ENCODE measurements around the gene HERC4.

The HERC4 gene

DNA sequence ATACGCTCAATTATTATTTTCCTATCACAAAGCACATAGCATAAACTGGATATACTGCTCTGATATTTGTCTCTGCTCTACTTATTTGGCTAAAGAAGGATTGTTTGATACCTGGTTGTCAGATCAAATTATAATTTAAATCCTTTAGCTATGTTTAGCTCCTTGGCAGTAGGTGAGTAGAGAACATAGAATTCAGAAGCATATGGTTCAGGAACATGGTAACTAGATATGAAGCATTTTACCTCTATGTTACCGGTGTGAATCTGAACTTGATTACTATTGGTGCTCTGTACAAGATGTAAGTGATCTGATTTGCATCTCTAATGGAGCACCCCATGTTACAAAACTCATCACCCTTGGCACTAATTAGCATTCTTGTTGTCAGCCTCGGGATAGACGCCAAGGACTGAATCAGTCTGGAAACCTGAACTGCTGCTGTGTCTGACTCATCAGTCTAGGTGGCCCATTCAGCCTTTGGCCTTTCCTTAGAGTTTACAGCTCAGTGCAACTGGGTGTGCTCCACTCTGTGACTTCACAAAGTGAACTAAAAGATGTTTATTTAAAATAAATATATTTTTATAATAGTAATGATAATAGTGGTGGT is 21.9 kb upstream of the HERC4 start:
- no peak overlapping the region for H2AFZ ChIP-seq (ENCODE audit: low read length)
- no peaks in the 10 kb centered on the region for H3K36me3 ChIP-seq (ENCODE audit: insufficient read depth, low read length)
- H3F3A ChIP-seq (ENCODE audit: insufficient read depth, low read length): no peaks in the 10 kb centered on the region
- H3K27ac ChIP-seq (ENCODE audit: low read depth, low read length, poor library complexity, severe bottlenecking): no peak overlapping the region
- no peak overlapping the region for H3K4me2 ChIP-seq (ENCODE audit: low read length)
- H3K9me2 ChIP-seq (ENCODE audit: low read depth, low read length): no peaks in the 10 kb centered on the region
- no peaks in the 10 kb centered on the region for H3K27me3 ChIP-seq (ENCODE audit: insufficient read depth, low read length)
- no peak overlapping the region for H3K4me3 ChIP-seq (ENCODE audit: low read depth, low read length, poor library complexity, severe bottlenecking)
- no peaks in the 10 kb centered on the region for H4K20me1 ChIP-seq (ENCODE audit: insufficient read depth, low read length)
- no peaks in the 10 kb centered on the region for H3K79me2 ChIP-seq (ENCODE audit: insufficient read depth, low read length)
- H3K9me3 ChIP-seq (ENCODE audit: low read length): peaks cover 3% of the 10 kb centered on the region; the same call in 1 of the 2 replicates
- no peak overlapping the region for H3K9ac ChIP-seq (ENCODE audit: low read length)
- TF ChIP-seq, protein P1, sequence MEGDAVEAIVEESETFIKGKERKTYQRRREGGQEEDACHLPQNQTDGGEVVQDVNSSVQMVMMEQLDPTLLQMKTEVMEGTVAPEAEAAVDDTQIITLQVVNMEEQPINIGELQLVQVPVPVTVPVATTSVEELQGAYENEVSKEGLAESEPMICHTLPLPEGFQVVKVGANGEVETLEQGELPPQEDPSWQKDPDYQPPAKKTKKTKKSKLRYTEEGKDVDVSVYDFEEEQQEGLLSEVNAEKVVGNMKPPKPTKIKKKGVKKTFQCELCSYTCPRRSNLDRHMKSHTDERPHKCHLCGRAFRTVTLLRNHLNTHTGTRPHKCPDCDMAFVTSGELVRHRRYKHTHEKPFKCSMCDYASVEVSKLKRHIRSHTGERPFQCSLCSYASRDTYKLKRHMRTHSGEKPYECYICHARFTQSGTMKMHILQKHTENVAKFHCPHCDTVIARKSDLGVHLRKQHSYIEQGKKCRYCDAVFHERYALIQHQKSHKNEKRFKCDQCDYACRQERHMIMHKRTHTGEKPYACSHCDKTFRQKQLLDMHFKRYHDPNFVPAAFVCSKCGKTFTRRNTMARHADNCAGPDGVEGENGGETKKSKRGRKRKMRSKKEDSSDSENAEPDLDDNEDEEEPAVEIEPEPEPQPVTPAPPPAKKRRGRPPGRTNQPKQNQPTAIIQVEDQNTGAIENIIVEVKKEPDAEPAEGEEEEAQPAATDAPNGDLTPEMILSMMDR (IDR thresholded peaks at IDR 0.05; ENCODE audit: low read length): no peak
- TF ChIP-seq EZH2 (IDR thresholded peaks at IDR 0.05; ENCODE audit: borderline replicate concordance, low read length): no peak
- H3K4me1 ChIP-seq (ENCODE audit: insufficient read depth, low read length, severe bottlenecking): no peaks in the 10 kb centered on the region

DNA sequence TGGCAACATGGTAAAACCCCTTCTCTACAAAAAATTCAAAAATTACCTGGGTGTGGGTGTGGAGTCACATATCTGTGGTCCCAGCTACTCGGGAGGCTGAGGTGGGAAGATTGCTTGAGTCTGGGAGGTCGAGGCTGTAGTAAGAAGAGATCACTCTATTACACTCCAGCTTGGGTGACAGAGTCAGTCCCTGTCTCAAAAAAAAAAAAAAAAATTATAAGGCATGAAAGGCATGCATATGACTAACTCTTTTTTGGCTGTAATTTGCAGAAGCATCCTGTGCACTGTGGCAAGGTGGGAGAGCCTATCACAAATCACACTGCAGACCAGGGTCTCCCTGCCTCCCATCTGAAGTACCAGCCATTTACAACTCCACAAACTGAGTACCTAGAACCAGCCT is 20.1 kb upstream of the HERC4 start:
- TF ChIP-seq EZH2 (IDR thresholded peaks at IDR 0.05; ENCODE audit: borderline replicate concordance, low read length): no peak
- TF ChIP-seq, protein P1 (IDR thresholded peaks at IDR 0.05; ENCODE audit: low read length): no peak
- Histone ChIP-seq H3F3A (ENCODE audit: insufficient read depth, low read length) (no peaks in the 10 kb centered on the region), H3K4me1 (ENCODE audit: insufficient read depth, low read length, severe bottlenecking) (no peaks in the 10 kb centered on the region), H3K9me3 (ENCODE audit: low read length) (peaks cover 3% of the 10 kb centered on the region; the same call in 1 of the 2 replicates), H3K79me2 (ENCODE audit: insufficient read depth, low read length) (no peaks in the 10 kb centered on the region), H3K27ac (ENCODE audit: low read depth, low read length, poor library complexity, severe bottlenecking) (no peak overlapping the region), H3K36me3 (ENCODE audit: insufficient read depth, low read length) (no peaks in the 10 kb centered on the region), H3K9ac (ENCODE audit: low read length) (no peak overlapping the region), H3K4me3 (ENCODE audit: low read depth, low read length, poor library complexity, severe bottlenecking) (no peak overlapping the region), H3K9me2 (ENCODE audit: low read depth, low read length) (no peaks in the 10 kb centered on the region), H2AFZ (ENCODE audit: low read length) (no peak overlapping the region), H4K20me1 (ENCODE audit: insufficient read depth, low read length) (no peaks in the 10 kb centered on the region), H3K27me3 (ENCODE audit: insufficient read depth, low read length) (no peaks in the 10 kb centered on the region), H3K4me2 (ENCODE audit: low read length) (no peak overlapping the region)

DNA sequence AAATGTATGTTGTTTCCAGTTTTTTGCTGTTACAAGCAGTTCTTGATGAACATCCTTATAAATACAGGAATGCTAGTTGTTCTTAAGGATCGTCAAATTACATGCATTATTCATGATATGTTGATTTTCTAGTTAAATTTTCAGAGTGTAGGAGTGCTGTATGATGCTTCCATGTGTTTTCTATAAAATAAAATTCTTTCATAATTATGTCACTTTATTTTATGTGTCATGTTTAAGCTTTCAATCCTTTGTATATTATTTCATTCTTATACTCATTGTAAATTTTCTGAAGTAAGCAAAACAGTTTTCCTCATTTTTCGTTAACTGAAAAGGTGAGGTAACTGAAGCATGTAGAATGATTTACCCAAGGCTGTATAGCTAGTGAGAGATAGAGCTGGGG is 17.4 kb upstream of the HERC4 start:
- TF ChIP-seq EZH2 (IDR thresholded peaks at IDR 0.05; ENCODE audit: borderline replicate concordance, low read length): no peak
- TF ChIP-seq, protein P1 (IDR thresholded peaks at IDR 0.05; ENCODE audit: low read length): no peak
- H3F3A ChIP-seq (ENCODE audit: insufficient read depth, low read length): no peaks in the 10 kb centered on the region
- H3K9ac ChIP-seq (ENCODE audit: low read length): no peak overlapping the region
- H3K79me2 ChIP-seq (ENCODE audit: insufficient read depth, low read length): no peaks in the 10 kb centered on the region
- H3K4me2 ChIP-seq (ENCODE audit: low read length): no peak overlapping the region
- no peaks in the 10 kb centered on the region for H3K27me3 ChIP-seq (ENCODE audit: insufficient read depth, low read length)
- no peaks in the 10 kb centered on the region for H4K20me1 ChIP-seq (ENCODE audit: insufficient read depth, low read length)
- no peak overlapping the region for H3K27ac ChIP-seq (ENCODE audit: low read depth, low read length, poor library complexity, severe bottlenecking)
- H3K36me3 ChIP-seq (ENCODE audit: insufficient read depth, low read length): no peaks in the 10 kb centered on the region
- no peak overlapping the region for H3K4me3 ChIP-seq (ENCODE audit: low read depth, low read length, poor library complexity, severe bottlenecking)
- H3K9me3 ChIP-seq (ENCODE audit: low read length): peaks cover 3% of the 10 kb centered on the region; the same call in 1 of the 2 replicates
- no peaks in the 10 kb centered on the region for H3K4me1 ChIP-seq (ENCODE audit: insufficient read depth, low read length, severe bottlenecking)
- H2AFZ ChIP-seq (ENCODE audit: low read length): no peak overlapping the region
- H3K9me2 ChIP-seq (ENCODE audit: low read depth, low read length): no peaks in the 10 kb centered on the region
